ENCODE data around the gene DYNC2I2.
A peak's percentile ranks its signal among the peaks of the same experiment; 100 is the strongest.
"Not testable (repeated sequence)": the region's sequence is repeated elsewhere in the genome, so short reads cannot be mapped to it uniquely, and the experiment has no call there.

DYNC2I2 gene

GRCh38 chr9:128656416-128657343 is at the start of gene DYNC2I2:
Gene DYNC2I2, minus strand, starts transcription at chr9:128656847. Its CDS starts 121 bp downstream, at chr9:128656726.
- peak; percentile 99 for DNase-seq

GRCh38 chr9:128706045-128706444 is 49.4 kb upstream of the DYNC2I2 start:
- DNase-seq: no peak

- DNase-seq: no peak
Observed at GRCh38 chr9:128705051-128705965, 48.7 kb upstream of the DYNC2I2 start.

- no peak for DNase-seq
Observed at GRCh38 chr9:128704356-128704670, 47.7 kb upstream of the DYNC2I2 start.

GRCh38 chr9:128703616-128704355 is 47.1 kb upstream of the DYNC2I2 start:
- no peak for DNase-seq

- peak; percentile 70 for DNase-seq
Observed at GRCh38 chr9:128702949-128703615, 46.4 kb upstream of the DYNC2I2 start.

- DNase-seq: peak; percentile 99
Observed at GRCh38 chr9:128702445-128702948, 45.9 kb upstream of the DYNC2I2 start, which contains the start of gene PKN3. Gene PKN3, plus strand, starts transcription at chr9:128702503. Its CDS starts 413 bp downstream, at chr9:128702916.

- no peak for DNase-seq
Observed at GRCh38 chr9:128701227-128701854, 44.7 kb upstream of the DYNC2I2 start.

- not testable (repeated sequence) for DNase-seq
Observed at GRCh38 chr9:128699096-128699795, 42.6 kb upstream of the DYNC2I2 start.

GRCh38 chr9:128696923-128697707 is 40.5 kb upstream of the DYNC2I2 start:
- no peak for DNase-seq

GRCh38 chr9:128694344-128694743 is 37.7 kb upstream of the DYNC2I2 start:
- no peak for DNase-seq

GRCh38 chr9:128693738-128694137 is 37.1 kb upstream of the DYNC2I2 start:
- DNase-seq: not testable (repeated sequence)

- no peak for DNase-seq
Observed at GRCh38 chr9:128690684-128691034, 34.0 kb upstream of the DYNC2I2 start.

GRCh38 chr9:128689820-128690683 is 33.4 kb upstream of the DYNC2I2 start:
- DNase-seq: peak; percentile 69

- peak; percentile 78 for DNase-seq
Observed at GRCh38 chr9:128689293-128689774, 32.7 kb upstream of the DYNC2I2 start.

- peak; percentile 95 for DNase-seq
Observed at GRCh38 chr9:128688501-128689292, 32.0 kb upstream of the DYNC2I2 start, which contains the start of gene SET. Gene SET, plus strand, starts transcription at chr9:128689222. Its CDS starts 361 bp downstream, at chr9:128689583.

- DNase-seq: no peak
Observed at GRCh38 chr9:128687453-128687852, 30.8 kb upstream of the DYNC2I2 start.
